ENCODE data around the gene TSSC4.

Gene TSSC4

GRCh38 chr11:2446590-2447252 is 46.2 kb downstream of the TSSC4 start:
- peaks cover 88% of the 10 kb centered on the region for H3K27me3 ChIP-seq (ENCODE audit: insufficient read depth, low read length)

DNA sequence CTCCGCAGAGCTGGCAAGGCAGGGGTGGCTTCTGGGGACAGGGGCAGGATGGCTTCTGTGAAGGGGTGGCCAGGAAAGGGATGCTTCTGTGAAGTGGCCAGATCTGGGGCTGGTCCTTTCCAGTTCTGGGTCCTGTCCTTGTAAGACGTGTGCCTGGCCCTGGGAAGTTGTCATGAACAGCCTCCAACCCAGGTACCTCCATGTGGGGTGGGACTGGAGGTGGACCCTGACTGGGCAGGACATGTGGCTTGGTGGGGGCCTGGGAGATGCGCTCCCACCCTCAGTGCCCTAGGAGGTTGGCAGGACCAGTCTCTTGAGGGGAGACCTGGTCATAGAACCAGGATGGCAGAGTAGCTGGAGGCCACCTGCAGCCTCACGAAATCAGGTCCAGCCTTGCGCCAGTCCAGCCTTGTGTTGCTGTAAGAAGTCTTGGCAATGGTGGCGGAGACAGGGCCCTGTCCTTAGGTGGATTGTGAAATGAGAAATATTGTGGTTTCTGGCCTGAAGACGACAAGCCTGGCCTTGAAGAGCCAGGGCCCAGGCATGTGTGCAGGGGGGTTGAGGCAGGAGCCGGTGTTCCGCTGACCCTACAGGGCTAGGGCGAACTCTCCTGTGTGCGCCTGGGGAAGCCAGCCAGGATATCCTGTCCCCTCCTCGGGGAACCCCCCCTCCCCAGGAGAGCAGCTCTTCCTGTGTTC is 46.9 kb downstream of the TSSC4 start:
- H3K4me3 ChIP-seq (ENCODE audit: low read depth, low read length), result no peak overlapping the region
- H3K27ac ChIP-seq (ENCODE audit: low read depth, low read length), result no peak overlapping the region
- H3K4me1 ChIP-seq (ENCODE audit: control insufficient read depth, insufficient read depth, low read length, unreplicated experiment), result no peaks in the 10 kb centered on the region
- no peak overlapping the region for H2AFZ ChIP-seq (ENCODE audit: low read length, unreplicated experiment)
- H3K36me3 ChIP-seq (ENCODE audit: insufficient read depth, low read length), result no peaks in the 10 kb centered on the region
- no peaks in the 10 kb centered on the region for H3K79me2 ChIP-seq (ENCODE audit: control insufficient read depth, insufficient read depth, low read length, unreplicated experiment)
- H3K27me3 ChIP-seq (ENCODE audit: insufficient read depth, low read length), result peaks cover 89% of the 10 kb centered on the region

More at GRCh38 chr11:2446590-2447252, 46.2 kb downstream of the TSSC4 start:
- H3K27ac ChIP-seq (ENCODE audit: low read depth, low read length), result no peak overlapping the region
- H3K4me3 ChIP-seq (ENCODE audit: low read depth, low read length), result no peak overlapping the region
- no peaks in the 10 kb centered on the region for H3K79me2 ChIP-seq (ENCODE audit: control insufficient read depth, insufficient read depth, low read length, unreplicated experiment)
- H2AFZ ChIP-seq (ENCODE audit: low read length, unreplicated experiment), result no peak overlapping the region
- H3K4me1 ChIP-seq (ENCODE audit: control insufficient read depth, insufficient read depth, low read length, unreplicated experiment), result no peaks in the 10 kb centered on the region
- H3K36me3 ChIP-seq (ENCODE audit: insufficient read depth, low read length), result no peaks in the 10 kb centered on the region

- H2AFZ ChIP-seq (ENCODE audit: low read length, unreplicated experiment), result no peak overlapping the region
- H3K27ac ChIP-seq (ENCODE audit: low read depth, low read length), result no peak overlapping the region
- no peaks in the 10 kb centered on the region for H3K36me3 ChIP-seq (ENCODE audit: insufficient read depth, low read length)
- no peak overlapping the region for H3K4me3 ChIP-seq (ENCODE audit: low read depth, low read length)
- H3K4me1 ChIP-seq (ENCODE audit: control insufficient read depth, insufficient read depth, low read length, unreplicated experiment), result no peaks in the 10 kb centered on the region
- no peaks in the 10 kb centered on the region for H3K79me2 ChIP-seq (ENCODE audit: control insufficient read depth, insufficient read depth, low read length, unreplicated experiment)
- H3K27me3 ChIP-seq (ENCODE audit: insufficient read depth, low read length), result peaks cover 87% of the 10 kb centered on the region
These were observed 47.6 kb downstream of the TSSC4 start for GRCh38 chr11:2447951-2448650.

GRCh38 chr11:2448661-2449547 is 48.4 kb downstream of the TSSC4 start:
- no peaks in the 10 kb centered on the region for H3K79me2 ChIP-seq (ENCODE audit: control insufficient read depth, insufficient read depth, low read length, unreplicated experiment)
- H3K27me3 ChIP-seq (ENCODE audit: insufficient read depth, low read length), result peaks cover 86% of the 10 kb centered on the region

DNA sequence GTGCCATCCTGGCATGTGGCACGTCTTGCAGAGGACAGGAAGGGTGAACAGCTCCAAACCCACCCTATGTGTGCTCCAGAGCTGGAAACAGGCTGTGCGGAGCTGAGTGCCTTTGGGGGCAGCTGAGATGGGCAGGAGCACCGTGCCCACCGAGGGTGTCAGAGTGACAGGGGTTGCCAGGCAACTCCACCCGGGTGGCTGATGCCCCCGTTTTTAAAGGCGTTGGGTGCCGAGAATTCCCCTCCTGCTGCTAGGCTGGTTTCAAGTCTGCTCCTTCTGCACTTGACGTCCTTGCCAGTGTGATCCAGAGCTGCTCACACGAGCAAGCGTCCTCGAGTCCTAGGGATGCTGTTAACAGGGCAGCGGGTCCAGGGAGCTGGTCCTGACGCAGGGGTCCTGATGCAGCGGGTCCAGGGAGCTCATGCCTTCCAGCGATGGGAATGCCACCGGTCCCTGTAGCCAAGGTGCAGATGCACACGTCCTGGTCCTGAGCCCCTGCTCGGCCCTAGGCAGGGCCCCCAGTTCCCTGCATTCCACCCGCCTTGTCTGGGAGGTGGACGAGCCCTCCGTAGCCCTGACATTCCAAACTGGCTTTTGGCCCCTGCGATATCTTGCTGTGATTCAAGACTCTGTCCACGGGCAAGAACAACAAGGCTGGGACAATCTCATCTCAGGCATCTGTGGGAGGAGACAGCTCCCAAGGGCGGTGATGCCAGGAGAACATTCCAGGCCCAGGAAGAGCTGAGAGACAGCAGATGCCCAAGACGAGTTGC is 49.2 kb downstream of the TSSC4 start:
- Histone ChIP-seq H2AFZ (ENCODE audit: low read length, unreplicated experiment) (no peak overlapping the region), H3K4me1 (ENCODE audit: control insufficient read depth, insufficient read depth, low read length, unreplicated experiment) (no peaks in the 10 kb centered on the region), H3K27me3 (ENCODE audit: insufficient read depth, low read length) (peaks cover 90% of the 10 kb centered on the region), H3K4me3 (ENCODE audit: low read depth, low read length) (no peak overlapping the region), H3K27ac (ENCODE audit: low read depth, low read length) (no peak overlapping the region), H3K36me3 (ENCODE audit: insufficient read depth, low read length) (no peaks in the 10 kb centered on the region), H3K79me2 (ENCODE audit: control insufficient read depth, insufficient read depth, low read length, unreplicated experiment) (no peaks in the 10 kb centered on the region)

More at GRCh38 chr11:2448661-2449547, 48.4 kb downstream of the TSSC4 start:
- Histone ChIP-seq H3K4me1 (ENCODE audit: control insufficient read depth, insufficient read depth, low read length, unreplicated experiment) (no peaks in the 10 kb centered on the region), H2AFZ (ENCODE audit: low read length, unreplicated experiment) (no peak overlapping the region), H3K36me3 (ENCODE audit: insufficient read depth, low read length) (no peaks in the 10 kb centered on the region), H3K27ac (ENCODE audit: low read depth, low read length) (no peak overlapping the region), H3K4me3 (ENCODE audit: low read depth, low read length) (no peak overlapping the region)

DNA sequence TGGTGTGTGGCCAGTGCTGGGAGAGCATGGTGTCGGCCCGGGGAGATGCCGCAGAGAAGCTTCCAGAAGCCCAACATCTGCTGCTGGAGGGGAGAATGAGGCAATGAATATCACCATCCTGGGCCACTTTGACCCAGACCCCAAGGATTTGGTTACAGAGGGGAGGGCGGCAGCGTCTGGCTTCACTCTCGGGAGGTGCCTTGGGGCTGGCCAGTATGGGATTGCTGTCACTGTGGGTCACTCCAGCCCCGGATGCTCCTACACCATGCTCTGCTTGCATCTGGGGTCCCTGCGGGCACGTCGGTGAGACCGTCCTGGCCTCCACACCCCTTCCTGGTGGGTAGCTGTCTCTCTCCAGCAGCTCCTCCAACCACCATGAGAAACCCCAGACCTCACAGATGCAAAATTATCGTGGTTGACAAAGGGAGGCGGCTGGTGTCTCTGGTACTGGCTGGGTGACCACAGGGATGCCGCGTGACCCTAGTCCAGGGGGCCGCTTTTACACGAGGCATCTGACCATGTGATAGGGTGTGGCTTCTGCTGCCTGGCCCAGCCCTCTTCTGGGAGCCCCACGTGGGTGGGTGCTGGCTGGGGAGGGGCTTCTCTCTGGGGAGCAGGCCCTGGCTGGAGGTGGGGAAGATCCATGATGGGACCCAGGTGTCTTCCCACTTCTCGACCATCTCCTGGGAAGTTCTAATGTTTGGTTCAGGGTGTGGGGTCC is 49.9 kb downstream of the TSSC4 start:
- H3K36me3 ChIP-seq (ENCODE audit: insufficient read depth, low read length), result no peaks in the 10 kb centered on the region
- H3K4me1 ChIP-seq (ENCODE audit: control insufficient read depth, insufficient read depth, low read length, unreplicated experiment), result no peaks in the 10 kb centered on the region
- H3K27me3 ChIP-seq (ENCODE audit: insufficient read depth, low read length), result peaks cover 91% of the 10 kb centered on the region
- no peak overlapping the region for H2AFZ ChIP-seq (ENCODE audit: low read length, unreplicated experiment)
- H3K79me2 ChIP-seq (ENCODE audit: control insufficient read depth, insufficient read depth, low read length, unreplicated experiment), result no peaks in the 10 kb centered on the region
- no peak overlapping the region for H3K4me3 ChIP-seq (ENCODE audit: low read depth, low read length)
- H3K27ac ChIP-seq (ENCODE audit: low read depth, low read length), result no peak overlapping the region

GRCh38 chr11:2451336-2451735 is 50.8 kb downstream of the TSSC4 start:
- Histone ChIP-seq H3K27me3 (ENCODE audit: insufficient read depth, low read length) (peaks cover 88% of the 10 kb centered on the region), H3K4me1 (ENCODE audit: control insufficient read depth, insufficient read depth, low read length, unreplicated experiment) (no peaks in the 10 kb centered on the region), H3K27ac (ENCODE audit: low read depth, low read length) (no peak overlapping the region), H2AFZ (ENCODE audit: low read length, unreplicated experiment) (no peak overlapping the region), H3K4me3 (ENCODE audit: low read depth, low read length) (no peak overlapping the region), H3K36me3 (ENCODE audit: insufficient read depth, low read length) (no peaks in the 10 kb centered on the region), H3K79me2 (ENCODE audit: control insufficient read depth, insufficient read depth, low read length, unreplicated experiment) (no peaks in the 10 kb centered on the region)

- Histone ChIP-seq H3K4me3 (ENCODE audit: low read depth, low read length) (no peak overlapping the region), H3K4me1 (ENCODE audit: control insufficient read depth, insufficient read depth, low read length, unreplicated experiment) (no peaks in the 10 kb centered on the region), H2AFZ (ENCODE audit: low read length, unreplicated experiment) (no peak overlapping the region), H3K79me2 (ENCODE audit: control insufficient read depth, insufficient read depth, low read length, unreplicated experiment) (no peaks in the 10 kb centered on the region), H3K36me3 (ENCODE audit: insufficient read depth, low read length) (no peaks in the 10 kb centered on the region), H3K27me3 (ENCODE audit: insufficient read depth, low read length) (peaks cover 83% of the 10 kb centered on the region), H3K27ac (ENCODE audit: low read depth, low read length) (no peak overlapping the region)
These were observed 51.4 kb downstream of the TSSC4 start for GRCh38 chr11:2451916-2452315.

DNA sequence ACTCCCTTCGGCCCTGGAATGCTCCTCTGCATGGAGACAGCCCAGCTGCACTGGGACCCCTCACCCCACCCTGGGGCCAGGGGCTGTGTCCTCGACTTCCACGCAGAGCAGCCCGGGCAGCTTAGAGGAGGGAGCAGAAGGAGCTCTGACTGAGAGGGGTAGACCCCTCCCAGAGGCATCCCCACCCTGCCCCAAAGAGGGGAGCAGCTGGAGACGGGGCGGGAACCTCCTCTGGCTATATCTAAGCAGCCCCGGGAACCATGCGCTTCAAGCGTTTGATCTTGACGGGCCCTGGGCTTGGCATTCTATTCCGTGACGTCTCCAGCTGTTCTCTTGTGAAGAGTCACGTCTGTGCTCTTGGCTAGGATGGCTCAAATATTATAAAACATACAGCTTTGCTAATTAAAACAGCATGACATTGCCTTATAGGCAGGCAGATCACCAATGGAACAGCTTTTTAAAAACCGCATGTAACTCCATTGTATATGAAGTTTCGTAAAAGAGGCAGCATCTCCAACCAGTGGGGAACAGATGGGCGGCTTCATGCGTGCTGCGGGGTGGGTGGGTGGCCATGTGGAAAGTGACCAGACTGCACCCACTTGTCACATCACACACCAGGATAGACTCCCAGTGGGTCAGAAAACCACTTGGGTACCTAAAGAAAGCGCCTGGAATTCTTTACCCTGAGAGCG is 51.9 kb downstream of the TSSC4 start:
- no peaks in the 10 kb centered on the region for H3K36me3 ChIP-seq (ENCODE audit: insufficient read depth, low read length)
- peaks cover 83% of the 10 kb centered on the region for H3K27me3 ChIP-seq (ENCODE audit: insufficient read depth, low read length)
- H3K4me3 ChIP-seq (ENCODE audit: low read depth, low read length), result no peak overlapping the region
- no peak overlapping the region for H2AFZ ChIP-seq (ENCODE audit: low read length, unreplicated experiment)
- no peaks in the 10 kb centered on the region for H3K79me2 ChIP-seq (ENCODE audit: control insufficient read depth, insufficient read depth, low read length, unreplicated experiment)
- no peaks in the 10 kb centered on the region for H3K4me1 ChIP-seq (ENCODE audit: control insufficient read depth, insufficient read depth, low read length, unreplicated experiment)
- H3K27ac ChIP-seq (ENCODE audit: low read depth, low read length), result no peak overlapping the region

Data from ACC112 (cell line).